ENCODE results near the gene ZNF407. TPM values are rescaled to one million over a fixed set of nuclear protein-coding genes. Genes with fewer than 3 reads are reported as not detected.

The ZNF407 gene
- total and polyA plus RNA-seq, 4 donors: 1.9 to 16.5 (median 6.6) TPM

DNA sequence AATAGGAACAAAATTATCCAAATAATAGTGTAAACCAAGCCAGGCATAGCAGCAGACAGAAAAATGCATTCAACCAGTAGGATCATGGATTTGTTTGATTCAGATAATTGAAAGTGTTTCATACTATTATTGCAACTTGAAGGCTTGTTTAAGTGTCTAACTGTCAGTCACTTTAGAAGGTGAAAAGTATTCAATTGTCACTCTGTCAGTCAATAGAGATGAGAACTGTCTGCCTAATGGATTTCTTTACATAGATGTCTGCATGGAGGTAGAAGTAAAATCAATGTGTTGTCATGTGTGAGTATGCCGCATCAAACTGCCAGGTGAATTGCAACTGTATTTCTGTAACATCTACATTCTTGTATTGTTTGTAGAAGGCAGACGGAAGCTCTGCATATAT is 65.0 kb downstream of the ZNF407 start:
- DNase-seq (ENCODE audit: low spot score): no peak
- Histone ChIP-seq H3K9ac (ENCODE audit: low read depth in 1 of 2, low read length in 2 of 2) (no peak overlapping the region), H3K36me3 (ENCODE audit: control insufficient read depth in 4 of 4, insufficient read depth in 3 of 4, low read depth in 1 of 4, low read length in 3 of 4) (no peaks in the 10 kb centered on the region), H3K4me3 (ENCODE audit: low read depth in 1 of 3, low read length in 3 of 3) (no peak overlapping the region), H3K4me1 (ENCODE audit: control insufficient read depth in 4 of 4, insufficient read depth in 4 of 4, low read length in 3 of 4) (no peaks in the 10 kb centered on the region), H3K27me3 (ENCODE audit: control insufficient read depth in 4 of 4, insufficient read depth in 4 of 4, low read length in 3 of 4) (no peaks in the 10 kb centered on the region), H3K9me3 (ENCODE audit: control insufficient read depth in 4 of 4, low read length in 3 of 4) (no peaks in the 10 kb centered on the region), H3K27ac (ENCODE audit: low read depth in 1 of 2, low read length in 2 of 2) (no peak overlapping the region)
- TF ChIP-seq, protein P1, sequence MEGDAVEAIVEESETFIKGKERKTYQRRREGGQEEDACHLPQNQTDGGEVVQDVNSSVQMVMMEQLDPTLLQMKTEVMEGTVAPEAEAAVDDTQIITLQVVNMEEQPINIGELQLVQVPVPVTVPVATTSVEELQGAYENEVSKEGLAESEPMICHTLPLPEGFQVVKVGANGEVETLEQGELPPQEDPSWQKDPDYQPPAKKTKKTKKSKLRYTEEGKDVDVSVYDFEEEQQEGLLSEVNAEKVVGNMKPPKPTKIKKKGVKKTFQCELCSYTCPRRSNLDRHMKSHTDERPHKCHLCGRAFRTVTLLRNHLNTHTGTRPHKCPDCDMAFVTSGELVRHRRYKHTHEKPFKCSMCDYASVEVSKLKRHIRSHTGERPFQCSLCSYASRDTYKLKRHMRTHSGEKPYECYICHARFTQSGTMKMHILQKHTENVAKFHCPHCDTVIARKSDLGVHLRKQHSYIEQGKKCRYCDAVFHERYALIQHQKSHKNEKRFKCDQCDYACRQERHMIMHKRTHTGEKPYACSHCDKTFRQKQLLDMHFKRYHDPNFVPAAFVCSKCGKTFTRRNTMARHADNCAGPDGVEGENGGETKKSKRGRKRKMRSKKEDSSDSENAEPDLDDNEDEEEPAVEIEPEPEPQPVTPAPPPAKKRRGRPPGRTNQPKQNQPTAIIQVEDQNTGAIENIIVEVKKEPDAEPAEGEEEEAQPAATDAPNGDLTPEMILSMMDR (IDR thresholded peaks at IDR 0.05; ENCODE audit: low read depth, low read length, missing input control): no peak
- TF ChIP-seq ZBTB33 (IDR thresholded peaks at IDR 0.05) (no peak), HNF4G (IDR thresholded peaks at IDR 0.05) (no peak), TAF1 (conservative IDR thresholded peaks at IDR 0.05) (no peak), NR2F2 (IDR thresholded peaks at IDR 0.05) (no peak), RAD21 (IDR thresholded peaks at IDR 0.05) (no peak), SP1 (IDR thresholded peaks at IDR 0.05) (no peak), GABPA (IDR thresholded peaks at IDR 0.05 in 1 of 2, conservative IDR thresholded peaks at IDR 0.05 in 1 of 2) (no peak), EGR1 (IDR thresholded peaks at IDR 0.05; ENCODE audit: low read depth in 2 of 2) (no peak)
- 93% methylated on average over 2 of the region's 2 CpGs for WGBS

DNA sequence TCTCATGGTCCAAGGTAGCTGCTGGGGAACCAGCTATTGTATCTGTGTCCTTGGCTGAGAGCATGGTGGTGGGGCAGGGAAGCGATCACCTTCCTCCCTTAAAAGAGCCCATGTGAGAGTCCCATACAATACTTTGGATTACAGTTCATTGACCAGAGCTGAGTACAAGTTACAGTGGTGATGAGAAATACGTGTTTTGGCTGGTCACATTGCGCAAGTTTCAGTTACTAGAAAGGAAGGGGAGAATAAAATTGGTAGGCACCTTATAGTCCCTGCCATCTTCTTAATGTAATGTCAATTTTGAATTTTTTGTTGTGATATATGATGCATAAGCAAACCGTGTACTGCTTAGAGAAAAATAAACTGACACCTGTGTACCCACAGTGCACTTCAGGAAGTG is 67.7 kb downstream of the ZNF407 start:
- no peak for DNase-seq (ENCODE audit: low spot score)
- H3K27me3 ChIP-seq (ENCODE audit: control insufficient read depth in 4 of 4, insufficient read depth in 4 of 4, low read length in 3 of 4): no peaks in the 10 kb centered on the region
- H3K36me3 ChIP-seq (ENCODE audit: control insufficient read depth in 4 of 4, insufficient read depth in 3 of 4, low read depth in 1 of 4, low read length in 3 of 4): no peaks in the 10 kb centered on the region
- no peaks in the 10 kb centered on the region for H3K9me3 ChIP-seq (ENCODE audit: control insufficient read depth in 4 of 4, low read length in 3 of 4)
- no peak overlapping the region for H3K27ac ChIP-seq (ENCODE audit: low read depth in 1 of 2, low read length in 2 of 2)
- 87% methylated on average over 4 of the region's 4 CpGs for WGBS
- no peak overlapping the region for H3K4me3 ChIP-seq (ENCODE audit: low read depth in 1 of 3, low read length in 3 of 3)
- no peaks in the 10 kb centered on the region for H3K4me1 ChIP-seq (ENCODE audit: control insufficient read depth in 4 of 4, insufficient read depth in 4 of 4, low read length in 3 of 4)
- TF ChIP-seq JUND (IDR thresholded peaks at IDR 0.05): no peak
- TF ChIP-seq, protein P1 (IDR thresholded peaks at IDR 0.05; ENCODE audit: low read depth, low read length, missing input control): no peak
- TF ChIP-seq ZBTB33 (IDR thresholded peaks at IDR 0.05): no peak
- TF ChIP-seq RAD21 (IDR thresholded peaks at IDR 0.05): no peak
- TF ChIP-seq ATF3 (IDR thresholded peaks at IDR 0.05): no peak
- TF ChIP-seq, protein P2, sequence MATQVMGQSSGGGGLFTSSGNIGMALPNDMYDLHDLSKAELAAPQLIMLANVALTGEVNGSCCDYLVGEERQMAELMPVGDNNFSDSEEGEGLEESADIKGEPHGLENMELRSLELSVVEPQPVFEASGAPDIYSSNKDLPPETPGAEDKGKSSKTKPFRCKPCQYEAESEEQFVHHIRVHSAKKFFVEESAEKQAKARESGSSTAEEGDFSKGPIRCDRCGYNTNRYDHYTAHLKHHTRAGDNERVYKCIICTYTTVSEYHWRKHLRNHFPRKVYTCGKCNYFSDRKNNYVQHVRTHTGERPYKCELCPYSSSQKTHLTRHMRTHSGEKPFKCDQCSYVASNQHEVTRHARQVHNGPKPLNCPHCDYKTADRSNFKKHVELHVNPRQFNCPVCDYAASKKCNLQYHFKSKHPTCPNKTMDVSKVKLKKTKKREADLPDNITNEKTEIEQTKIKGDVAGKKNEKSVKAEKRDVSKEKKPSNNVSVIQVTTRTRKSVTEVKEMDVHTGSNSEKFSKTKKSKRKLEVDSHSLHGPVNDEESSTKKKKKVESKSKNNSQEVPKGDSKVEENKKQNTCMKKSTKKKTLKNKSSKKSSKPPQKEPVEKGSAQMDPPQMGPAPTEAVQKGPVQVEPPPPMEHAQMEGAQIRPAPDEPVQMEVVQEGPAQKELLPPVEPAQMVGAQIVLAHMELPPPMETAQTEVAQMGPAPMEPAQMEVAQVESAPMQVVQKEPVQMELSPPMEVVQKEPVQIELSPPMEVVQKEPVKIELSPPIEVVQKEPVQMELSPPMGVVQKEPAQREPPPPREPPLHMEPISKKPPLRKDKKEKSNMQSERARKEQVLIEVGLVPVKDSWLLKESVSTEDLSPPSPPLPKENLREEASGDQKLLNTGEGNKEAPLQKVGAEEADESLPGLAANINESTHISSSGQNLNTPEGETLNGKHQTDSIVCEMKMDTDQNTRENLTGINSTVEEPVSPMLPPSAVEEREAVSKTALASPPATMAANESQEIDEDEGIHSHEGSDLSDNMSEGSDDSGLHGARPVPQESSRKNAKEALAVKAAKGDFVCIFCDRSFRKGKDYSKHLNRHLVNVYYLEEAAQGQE (IDR thresholded peaks at IDR 0.05): no peak
- no peak for TF ChIP-seq GABPA (IDR thresholded peaks at IDR 0.05 in 1 of 2, conservative IDR thresholded peaks at IDR 0.05 in 1 of 2)
- no peak for TF ChIP-seq EGR1 (IDR thresholded peaks at IDR 0.05; ENCODE audit: low read depth in 2 of 2)
- no peak for TF ChIP-seq TAF1 (conservative IDR thresholded peaks at IDR 0.05)
- no peak for TF ChIP-seq MAX (IDR thresholded peaks at IDR 0.05)
- TF ChIP-seq NR2F2 (IDR thresholded peaks at IDR 0.05): no peak
- no peak for TF ChIP-seq FOXA2 (IDR thresholded peaks at IDR 0.05)
- no peak for TF ChIP-seq RXRA (IDR thresholded peaks at IDR 0.05)
- no peak for TF ChIP-seq SP1 (IDR thresholded peaks at IDR 0.05)
- no peak for TF ChIP-seq YY1 (IDR thresholded peaks at IDR 0.05)
- no peak overlapping the region for H3K9ac ChIP-seq (ENCODE audit: low read depth in 1 of 2, low read length in 2 of 2)
